Testis (tissue), 2 donors: ENCODE results near the gene SMAP1.

ENCODE experiments used
- CTCF ChIP-seq, 3 experiments: fragments of 450-650 bp in 2 of 3; fragments of 200-600 bp in 1 of 3; sonication (generic) in 1 of 3; IDR thresholded peaks; one replicate each; pipeline ENCODE4 v1.5.1; 2016 to 2019; ENCODE audit warnings: antibody characterized with exemption in 3 of 3, mild to moderate bottlenecking in 2 of 3, moderate library complexity in 1 of 3
- POLR2A ChIP-seq: fragments of 450-650 bp; IDR thresholded peaks from one replicate; pipeline ENCODE4 v1.6.1; 2017; ENCODE audit warnings: antibody characterized with exemption, mild to moderate bottlenecking, moderate library complexity

GRCh38 chr6:70857387-70858077, 189.8 kb downstream of the SMAP1 start:
- no peak for TF ChIP-seq CTCF (IDR thresholded peaks at IDR 0.05)
- TF ChIP-seq POLR2A: no peak
